Esophagus squamous epithelium (tissue), 4 donors: ENCODE data around the gene LTBP3.

Experiments
- POLR2A ChIP-seq, 4 donors: fragments of 450-650 bp; IDR thresholded peaks; one replicate each; pipeline ENCODE4 v1.6.1; 2017; ENCODE audit warnings: antibody characterized with exemption in 4 of 4, mild to moderate bottlenecking in 4 of 4, moderate library complexity in 3 of 4
- TF ChIP-seq, protein P1 (sequence below), 6 experiments: fragments of 450-650 bp in 4 of 6; fragments of 200-600 bp in 2 of 6; sonication (generic) in 2 of 6; IDR thresholded peaks; one replicate each; pipeline ENCODE4 v1.5.1; 2016 to 2019; ENCODE audit warnings: antibody characterized with exemption in 6 of 6, mild to moderate bottlenecking in 4 of 6, moderate library complexity in 4 of 6

DNA sequence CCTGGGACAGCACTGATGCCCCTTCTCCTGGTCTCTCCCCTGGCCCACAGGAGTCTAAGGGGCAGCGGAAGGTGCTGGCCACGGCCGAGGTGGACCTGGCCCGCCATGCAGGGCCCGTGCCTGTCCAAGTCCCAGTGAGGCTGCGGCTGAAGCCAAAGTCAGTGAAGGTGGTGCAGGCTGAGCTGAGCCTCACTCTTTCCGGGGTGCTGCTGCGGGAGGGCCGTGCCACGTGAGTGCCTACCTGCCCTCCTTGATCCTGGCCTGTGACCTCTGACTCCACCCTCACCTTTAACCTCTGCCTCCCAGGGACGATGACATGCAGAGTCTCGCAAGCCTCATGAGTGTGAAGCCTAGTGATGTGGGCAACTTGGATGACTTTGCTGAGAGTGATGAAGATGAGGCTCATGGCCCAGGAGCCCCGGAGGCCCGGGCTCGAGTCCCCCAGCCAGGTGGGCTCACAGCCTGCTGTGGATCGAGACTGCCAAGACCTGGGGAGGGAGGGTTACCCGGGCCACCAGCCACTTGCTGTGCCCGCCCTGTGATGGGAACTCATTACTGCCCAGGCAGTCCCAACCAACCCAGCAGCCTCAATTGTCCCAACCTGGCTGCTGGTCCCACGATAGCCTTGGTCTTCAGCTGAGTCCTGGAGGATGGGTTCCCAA is 22.0 kb upstream of the LTBP3 start:
- TF ChIP-seq, protein P1, sequence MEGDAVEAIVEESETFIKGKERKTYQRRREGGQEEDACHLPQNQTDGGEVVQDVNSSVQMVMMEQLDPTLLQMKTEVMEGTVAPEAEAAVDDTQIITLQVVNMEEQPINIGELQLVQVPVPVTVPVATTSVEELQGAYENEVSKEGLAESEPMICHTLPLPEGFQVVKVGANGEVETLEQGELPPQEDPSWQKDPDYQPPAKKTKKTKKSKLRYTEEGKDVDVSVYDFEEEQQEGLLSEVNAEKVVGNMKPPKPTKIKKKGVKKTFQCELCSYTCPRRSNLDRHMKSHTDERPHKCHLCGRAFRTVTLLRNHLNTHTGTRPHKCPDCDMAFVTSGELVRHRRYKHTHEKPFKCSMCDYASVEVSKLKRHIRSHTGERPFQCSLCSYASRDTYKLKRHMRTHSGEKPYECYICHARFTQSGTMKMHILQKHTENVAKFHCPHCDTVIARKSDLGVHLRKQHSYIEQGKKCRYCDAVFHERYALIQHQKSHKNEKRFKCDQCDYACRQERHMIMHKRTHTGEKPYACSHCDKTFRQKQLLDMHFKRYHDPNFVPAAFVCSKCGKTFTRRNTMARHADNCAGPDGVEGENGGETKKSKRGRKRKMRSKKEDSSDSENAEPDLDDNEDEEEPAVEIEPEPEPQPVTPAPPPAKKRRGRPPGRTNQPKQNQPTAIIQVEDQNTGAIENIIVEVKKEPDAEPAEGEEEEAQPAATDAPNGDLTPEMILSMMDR (IDR thresholded peaks at IDR 0.05), result no peak
- no peak for TF ChIP-seq POLR2A (IDR thresholded peaks at IDR 0.05)
